Activated CD8-positive, alpha-beta memory T cell treated with anti-CD3 and anti-CD28 coated beads for 36 hours (primary cell): ENCODE measurements around the gene SLC25A26. TPM values are rescaled to one million over a fixed set of nuclear protein-coding genes. Genes with fewer than 3 reads are reported as not detected.

Experiments used
- total RNA-seq, 2 experiments: library from RNA; stranded (reverse); gene quantifications; one replicate each; pipeline ENCODE4 v1.2.3, GENCODE V29; 2021

SLC25A26 gene
- total RNA-seq, 2 experiments from 2014 or later = 23.7 to 25.9 TPM

Other genes starting within 250 kb of the SLC25A26 start
- under 1 TPM; 0.38 to 0.53 TPM for gene MAGI1, start 182.1 kb upstream of the SLC25A26 start, total RNA-seq